CD4-positive, alpha-beta T cell treated with Interferon alpha-2 for 1 hour (primary cell): ENCODE measurements around the gene NUDT16L1.
"Not testable (repeated sequence)": the region's sequence is repeated elsewhere in the genome, so short reads cannot be mapped to it uniquely, and the experiment has no call there.

Experiments used
- DNase-seq, 2 donors: peaks; one replicate each; pipeline ENCODE4 v3.0.0-alpha.2; 2020 to 2022

The NUDT16L1 gene

DNA sequence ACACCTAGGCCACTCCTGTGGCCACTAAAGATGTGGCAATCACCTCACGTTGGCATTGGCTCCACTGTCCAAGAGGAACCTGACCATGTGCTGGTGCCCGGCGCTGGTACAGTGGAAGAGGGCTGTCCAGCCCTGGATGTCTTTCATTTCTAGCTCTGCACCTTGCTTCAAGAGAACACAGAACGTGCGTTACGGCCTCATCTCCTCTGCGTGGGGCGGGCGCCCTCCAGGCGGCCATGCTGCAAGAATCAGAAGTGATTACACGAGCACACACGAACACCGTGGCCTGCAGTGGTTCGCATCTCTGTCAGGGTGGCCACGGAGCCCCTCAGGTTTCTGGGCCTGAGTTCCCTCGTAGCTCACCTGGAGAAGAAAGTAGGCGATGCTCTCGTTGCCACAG, 33.3 kb downstream of the NUDT16L1 start:
- no peak for DNase-seq

DNA sequence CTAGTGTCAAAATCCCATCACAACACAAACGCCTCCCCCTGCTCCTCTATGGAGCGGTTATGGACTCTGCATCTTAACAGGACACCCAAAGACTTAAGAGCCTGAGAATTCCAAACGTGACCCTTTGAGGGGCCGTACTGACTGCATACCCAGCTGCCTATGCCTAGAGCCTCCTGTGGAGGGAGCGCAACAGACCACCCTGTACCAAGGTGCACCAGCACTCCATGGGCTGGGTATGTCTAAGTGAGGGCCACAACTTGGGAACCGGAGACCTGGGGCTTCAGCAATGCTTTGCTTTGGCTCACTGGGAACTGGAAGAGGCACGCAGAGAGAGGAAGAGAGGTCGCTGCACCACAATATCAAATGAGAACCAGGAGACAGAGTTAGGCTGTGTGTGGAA, 35.3 kb downstream of the NUDT16L1 start:
- DNase-seq, result no peak

DNA sequence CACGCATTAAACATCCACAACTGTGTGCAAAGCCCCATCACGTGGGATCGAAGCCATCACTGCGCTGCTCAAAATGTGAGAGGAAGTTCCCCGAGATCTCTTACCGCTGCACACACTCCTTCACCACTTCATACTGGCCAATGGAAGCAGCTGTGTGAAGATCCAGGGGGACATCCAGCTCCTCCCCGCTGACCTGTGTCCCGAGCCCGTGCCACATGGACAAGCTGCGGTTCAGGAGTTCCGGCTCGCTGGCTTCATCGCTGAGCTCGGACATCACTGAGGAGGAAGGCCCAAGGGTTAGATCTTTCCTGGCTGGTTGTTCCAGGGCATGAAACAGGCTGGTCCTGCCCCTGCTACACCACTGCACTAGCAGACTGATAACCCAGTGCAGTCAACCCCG, 36.5 kb downstream of the NUDT16L1 start:
- no peak for DNase-seq

DNA sequence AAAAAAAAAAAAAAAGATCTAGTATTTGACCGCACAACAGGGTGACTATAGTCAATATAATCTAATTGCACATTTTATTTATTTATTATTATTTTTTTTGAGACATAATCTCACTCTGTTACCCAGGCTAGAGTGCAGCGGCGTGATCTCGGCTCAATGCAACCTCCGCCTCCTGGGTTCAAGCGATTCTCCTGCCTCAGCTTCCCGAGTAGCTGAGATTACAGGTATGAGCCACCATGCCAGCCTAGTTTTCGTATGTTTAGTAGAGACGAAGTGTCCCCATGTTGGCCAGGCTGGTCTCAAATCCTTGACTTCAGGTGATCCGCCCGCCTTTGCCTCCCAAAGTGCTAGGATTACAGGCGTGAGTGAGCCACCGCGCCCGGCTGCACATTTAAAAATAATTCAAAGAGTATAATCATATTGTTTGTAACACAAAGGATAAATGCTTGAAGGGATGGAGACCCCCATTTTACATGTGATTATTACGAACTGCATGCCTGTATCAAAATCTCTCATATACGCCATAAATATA, 39.9 kb downstream of the NUDT16L1 start:
- DNase-seq, result no peak

DNA sequence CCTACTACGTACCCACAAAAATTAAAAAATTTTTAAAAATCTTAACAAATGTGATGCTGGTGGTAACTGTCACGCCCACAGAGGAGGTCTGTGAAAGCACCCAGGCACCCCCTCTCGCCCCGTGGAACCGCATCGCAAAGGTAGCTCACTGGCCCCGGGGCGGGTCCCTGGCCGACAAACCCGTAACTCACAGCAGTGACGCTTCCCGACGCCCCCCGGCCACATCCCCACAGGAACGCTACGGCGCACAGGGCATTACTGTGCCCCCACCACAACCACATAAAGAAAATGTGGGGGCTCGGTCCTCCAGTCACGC, 40.3 kb downstream of the NUDT16L1 start:
- no peak for DNase-seq

DNA sequence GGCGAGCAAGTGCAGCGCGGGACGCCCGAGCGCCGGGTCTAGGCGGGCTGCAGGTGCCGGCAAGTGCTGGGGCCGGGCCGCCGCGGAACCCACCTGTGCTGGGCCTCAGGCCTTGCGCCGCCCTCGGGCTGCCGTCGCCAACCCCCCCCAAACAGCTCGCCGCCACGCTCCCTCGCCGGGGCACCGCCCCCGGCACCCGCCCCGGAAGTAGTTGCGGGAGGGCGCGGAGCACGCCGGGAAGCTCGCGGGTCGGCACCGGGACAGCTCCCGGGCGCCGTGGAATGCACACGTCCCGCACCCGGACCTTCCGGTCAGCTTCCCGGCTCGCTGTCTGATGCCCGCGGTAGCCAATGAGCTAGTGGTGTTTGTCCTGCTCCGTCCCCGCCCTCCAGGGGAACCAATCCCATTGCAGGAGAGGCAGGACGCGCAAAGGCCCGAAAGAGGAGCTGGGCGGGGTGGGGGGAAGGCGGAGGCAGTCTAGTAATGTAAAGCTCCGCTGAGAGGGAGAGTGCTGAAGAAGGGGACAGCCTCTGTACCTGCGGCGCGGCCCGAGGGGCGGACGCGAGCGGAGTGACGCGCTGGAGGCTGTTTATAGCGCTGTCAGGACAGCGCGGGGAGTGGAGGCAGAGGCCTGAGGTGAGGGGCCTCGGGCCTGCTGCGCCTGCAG, 40.8 kb downstream of the NUDT16L1 start, which contains the start of the genes ANKS3 and DNAAF8:
Gene ANKS3 (minus strand): TSS at position 209 of the 667 bp plus-strand sequence. CDS start 4,122 bp downstream, outside the sequence.
Gene DNAAF8 (plus strand): TSS at position 475 of the 667 bp plus-strand sequence. CDS start 1,978 bp downstream, outside the sequence.
- peak; percentile 77 to 82 for DNase-seq

DNA sequence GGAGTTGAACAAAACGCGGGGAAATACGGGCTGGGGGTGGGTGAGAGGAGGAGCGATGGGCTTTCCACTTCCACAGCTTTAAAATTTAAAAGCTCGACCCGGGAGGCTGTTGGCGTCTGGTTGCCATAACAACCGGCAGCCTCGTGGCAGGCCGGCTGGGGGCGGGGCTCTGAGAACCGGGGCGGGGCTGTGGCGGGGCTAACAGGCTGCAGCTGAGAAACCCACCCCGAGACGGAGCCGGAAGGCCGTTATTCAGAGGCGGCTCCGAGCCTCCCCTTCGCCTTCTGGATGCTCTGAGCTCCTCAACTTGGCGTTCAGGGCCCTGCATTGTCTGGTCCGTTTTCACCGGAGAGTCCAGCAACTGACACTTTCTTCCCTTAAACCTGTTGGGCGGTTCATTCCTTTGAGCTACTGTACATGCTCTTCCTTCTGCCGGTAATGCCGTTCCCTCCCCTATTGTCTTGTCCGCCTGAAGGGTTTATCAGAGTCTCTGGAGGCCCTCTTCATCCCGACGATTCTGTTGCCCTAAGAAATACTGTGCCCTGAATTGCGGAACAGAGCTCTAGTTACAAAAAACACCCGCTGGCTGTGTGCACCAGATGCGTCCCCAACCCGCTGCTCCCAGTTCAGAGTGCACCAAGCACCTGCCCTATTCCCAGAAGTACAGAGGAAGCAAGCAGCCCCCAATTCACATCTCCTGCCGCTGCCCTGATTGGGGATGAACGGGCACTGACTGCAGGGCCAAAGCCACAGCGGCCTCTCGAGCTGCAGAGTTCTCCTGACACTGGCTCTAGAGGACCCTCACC, 41.6 kb downstream of the NUDT16L1 start:
- peak; percentile 91 to 95 for DNase-seq

DNA sequence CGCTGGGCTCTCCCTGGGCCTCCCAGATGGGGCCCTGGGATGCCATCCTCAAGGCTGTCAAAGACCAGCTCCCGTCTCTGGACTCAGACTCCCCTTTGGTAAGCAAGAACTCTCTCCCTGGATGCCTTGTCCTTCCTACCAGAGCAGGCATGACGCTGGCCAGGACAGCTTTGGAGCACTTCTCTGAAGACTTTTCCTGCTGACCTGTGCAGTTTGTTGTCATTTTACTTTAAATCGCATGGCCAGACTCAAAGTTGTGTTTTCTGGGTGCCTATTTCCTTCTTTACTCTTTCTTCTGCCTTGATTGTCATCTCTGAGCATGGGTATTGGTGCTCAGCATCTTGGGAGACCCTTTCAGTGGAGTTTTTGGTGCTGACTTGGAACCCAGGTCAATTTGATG, 43.2 kb downstream of the NUDT16L1 start:
- no peak for DNase-seq

DNA sequence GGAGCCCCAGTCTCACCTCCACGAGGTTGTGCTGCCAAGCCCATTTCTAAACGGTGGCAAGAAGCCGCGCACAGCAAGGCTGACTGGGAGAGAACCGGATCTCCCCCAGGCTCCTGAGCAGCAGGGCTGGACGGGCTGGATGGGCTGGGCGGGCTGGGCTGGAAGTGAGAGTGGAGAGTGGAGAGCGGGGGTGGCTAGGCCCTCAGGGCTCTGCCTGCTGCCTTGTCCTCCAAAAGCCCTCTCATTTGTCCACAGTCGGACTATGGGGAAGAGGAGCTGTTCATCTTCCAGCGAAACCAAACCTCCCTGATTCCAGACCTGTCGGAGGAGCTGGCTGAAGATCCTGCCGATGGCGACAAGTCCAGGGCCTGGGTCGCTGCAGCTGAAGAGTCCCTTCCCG, 44.2 kb downstream of the NUDT16L1 start:
- no peak for DNase-seq

DNA sequence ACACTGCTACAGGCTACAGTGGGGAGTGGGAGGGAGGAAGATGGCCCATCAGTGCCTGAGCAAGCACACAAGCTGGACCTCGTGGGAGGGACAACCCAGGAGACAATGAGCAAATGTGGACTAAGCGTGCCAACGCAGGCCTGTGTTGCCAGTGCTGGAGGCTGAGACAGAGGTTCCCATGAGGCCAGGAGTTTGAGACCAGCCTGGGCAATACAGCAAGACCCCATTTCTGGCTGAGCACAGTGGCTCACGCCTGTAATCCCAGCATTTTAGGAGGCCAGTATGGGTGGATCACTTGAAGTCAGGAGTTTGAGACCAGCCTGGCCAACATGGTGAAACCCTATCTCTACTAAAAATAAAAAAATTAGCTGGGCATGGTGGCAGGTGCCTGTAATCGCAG, 45.0 kb downstream of the NUDT16L1 start:
- not testable (repeated sequence) for DNase-seq

DNA sequence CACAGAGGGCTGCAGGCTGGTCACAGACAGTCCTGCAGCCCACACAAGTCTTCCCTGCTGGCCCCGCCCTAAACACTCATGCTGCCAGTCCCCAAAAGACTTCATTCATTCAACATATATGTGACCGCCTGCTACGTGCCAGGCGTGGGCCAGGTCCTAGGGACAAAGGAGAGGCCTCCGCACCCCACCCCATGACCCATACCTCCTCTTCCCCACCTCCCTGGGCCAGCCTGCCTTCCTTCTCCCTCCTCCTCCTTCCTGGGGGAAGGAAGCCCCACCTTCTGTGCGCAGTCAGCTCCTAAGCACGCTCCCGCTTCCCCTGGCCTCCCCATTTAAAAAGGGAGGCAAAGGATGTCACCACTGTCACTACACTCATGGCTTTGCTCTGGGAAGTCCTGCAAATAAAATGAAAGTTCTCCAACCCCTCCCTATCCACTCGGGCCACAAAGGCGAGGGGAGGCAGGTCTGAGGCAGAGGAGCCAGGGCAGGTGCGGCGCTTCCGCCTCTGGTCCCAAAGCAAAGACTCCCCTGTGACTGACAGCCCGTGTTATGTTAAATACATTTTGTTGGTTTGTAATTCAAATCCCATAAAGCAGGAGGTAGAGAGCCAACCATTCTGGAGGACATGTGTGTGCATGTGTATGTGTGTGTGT, 50.0 kb downstream of the NUDT16L1 start:
- DNase-seq, result no peak

DNA sequence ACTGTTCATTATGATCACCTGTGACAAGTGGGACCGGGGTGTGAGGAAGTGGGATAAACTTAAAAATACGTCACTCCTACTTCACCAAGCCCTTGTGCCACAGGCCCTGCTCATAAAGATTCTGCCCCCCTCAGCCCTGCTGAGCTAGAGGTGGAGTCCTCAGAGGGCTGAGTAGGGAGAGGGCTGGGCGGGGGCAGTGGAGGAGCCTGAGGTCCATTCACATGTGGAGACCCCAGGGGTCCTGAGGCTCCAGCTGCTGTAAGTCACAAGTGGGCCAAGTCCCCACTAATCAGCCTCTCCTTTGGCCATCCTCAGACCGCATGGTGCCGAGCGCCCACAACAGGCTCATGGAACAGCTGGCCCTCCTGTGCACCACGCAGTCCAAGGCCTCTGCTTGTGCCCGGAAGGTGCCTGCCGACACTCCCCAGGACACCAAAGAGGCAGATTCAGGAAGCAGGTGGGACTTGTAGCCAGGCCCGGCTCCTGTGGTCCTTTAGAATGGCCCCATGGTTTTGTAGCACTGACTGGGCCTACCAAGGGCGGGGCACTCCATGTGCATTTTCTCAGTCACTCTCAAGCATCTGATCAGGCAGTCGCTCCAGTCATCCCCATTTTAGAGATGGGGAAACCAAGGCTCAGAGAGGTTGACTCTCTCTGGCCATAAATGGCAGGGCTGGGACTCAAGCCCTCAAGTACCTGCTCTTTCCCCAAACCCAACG, 51.4 kb downstream of the NUDT16L1 start:
- no peak for DNase-seq

DNA sequence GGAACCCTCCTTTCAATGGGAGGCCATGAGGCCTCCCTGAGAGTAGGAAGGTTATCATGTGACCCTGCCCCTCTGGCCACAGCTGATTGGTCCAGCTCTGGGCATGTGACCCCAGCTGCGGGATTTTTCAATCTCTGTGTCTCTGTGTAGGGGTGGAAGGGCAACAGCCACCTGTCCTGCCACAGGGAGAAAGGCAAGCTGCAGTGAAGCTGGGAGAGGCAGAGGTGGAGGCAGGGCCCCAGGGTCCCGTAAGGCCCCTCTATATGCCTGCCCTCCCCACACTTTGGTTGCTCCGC, 51.9 kb downstream of the NUDT16L1 start:
- DNase-seq, result no peak
